Stimulated activated CD4-positive, alpha-beta T cell treated with anti-CD3 and anti-CD28 coated beads, TNF-alpha, amount 100 ng/mL, for 4 hours (primary cell): ENCODE results near the gene SORBS1.

Source experiments
- DNase-seq, 3 experiments: peaks; one replicate each; pipeline ENCODE4 v3.0.0-alpha.2; 2020; ENCODE audit warnings: low read depth in 3 of 3

SORBS1 gene

GRCh38 chr10:95540514-95541052, 20.6 kb downstream of the SORBS1 start:
- no peak for DNase-seq

GRCh38 chr10:95539560-95540284, 21.4 kb downstream of the SORBS1 start:
- DNase-seq = no peak

DNA sequence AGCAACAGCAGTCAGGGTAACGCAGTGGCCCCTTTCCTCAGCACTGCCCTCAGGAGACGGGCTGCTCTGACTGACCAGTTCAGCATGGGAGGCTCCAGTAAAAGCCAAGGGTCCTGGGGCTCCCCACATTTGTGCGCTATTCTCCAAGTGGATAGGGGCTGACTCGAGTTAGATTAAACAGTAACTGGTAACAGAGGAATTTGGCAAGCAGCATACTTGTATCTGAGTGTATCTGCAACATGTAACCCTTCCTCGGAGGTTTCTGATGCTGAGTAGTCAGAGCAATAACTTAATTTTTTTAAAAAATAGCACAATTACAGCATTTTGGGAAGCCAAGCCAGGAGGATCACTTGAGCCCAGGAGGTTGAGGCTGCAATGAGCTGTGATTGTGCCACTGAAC, 22.8 kb downstream of the SORBS1 start:
- DNase-seq = no peak

- no peak for DNase-seq
Measured at GRCh38 chr10:95537542-95537927, 23.6 kb downstream of the SORBS1 start.

DNA sequence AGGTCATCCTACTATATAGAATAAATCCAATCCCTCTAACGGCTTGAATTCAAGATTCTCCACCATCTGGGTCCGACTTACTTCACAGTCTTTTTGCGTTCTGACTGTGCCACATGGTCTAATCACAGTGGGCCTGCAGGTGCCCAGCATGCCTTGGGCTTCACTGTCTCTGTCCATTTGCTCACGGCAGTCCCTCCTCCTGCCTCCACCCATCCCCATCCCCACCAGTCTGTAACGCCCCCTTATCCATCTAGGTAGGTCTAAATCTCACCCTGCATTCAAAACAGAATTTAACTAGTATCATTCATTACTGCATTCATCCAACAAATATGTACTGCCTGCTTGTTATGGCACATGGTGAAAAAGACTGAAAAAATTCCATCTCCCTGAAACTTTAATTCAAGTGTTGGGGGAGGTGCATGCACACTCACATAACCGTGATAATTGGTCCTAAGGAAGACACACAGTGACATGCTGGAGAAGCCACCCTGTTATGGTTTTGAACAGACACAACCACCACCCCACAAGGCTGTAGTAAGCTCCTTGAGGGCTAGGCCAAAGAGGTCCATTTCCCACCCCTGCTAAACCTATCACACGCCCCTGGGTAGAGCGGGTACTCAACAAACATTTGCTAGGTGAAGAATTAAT, 24.2 kb downstream of the SORBS1 start:
- DNase-seq = no peak

DNA sequence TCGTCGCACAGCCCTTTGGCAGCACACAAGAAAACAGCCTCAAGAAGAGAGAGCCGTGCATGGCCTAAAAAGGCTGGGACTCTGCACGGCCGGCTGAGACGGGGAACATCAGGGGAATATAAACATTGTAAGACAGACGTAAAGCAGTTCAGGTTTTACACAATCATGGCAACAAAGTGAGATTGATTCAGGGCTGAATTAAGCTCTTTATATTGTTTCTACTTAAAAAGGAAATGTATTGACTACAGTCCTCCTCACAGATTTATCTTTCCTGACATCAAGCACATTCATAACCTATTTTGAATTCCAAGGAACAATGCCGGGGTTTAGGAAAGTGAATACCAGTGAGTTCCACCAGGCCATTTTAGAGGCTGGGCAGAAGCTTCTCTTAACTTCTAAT, 25.2 kb downstream of the SORBS1 start:
- DNase-seq = no peak

- no peak for DNase-seq
Measured at GRCh38 chr10:95535526-95535925, 25.6 kb downstream of the SORBS1 start.

DNA sequence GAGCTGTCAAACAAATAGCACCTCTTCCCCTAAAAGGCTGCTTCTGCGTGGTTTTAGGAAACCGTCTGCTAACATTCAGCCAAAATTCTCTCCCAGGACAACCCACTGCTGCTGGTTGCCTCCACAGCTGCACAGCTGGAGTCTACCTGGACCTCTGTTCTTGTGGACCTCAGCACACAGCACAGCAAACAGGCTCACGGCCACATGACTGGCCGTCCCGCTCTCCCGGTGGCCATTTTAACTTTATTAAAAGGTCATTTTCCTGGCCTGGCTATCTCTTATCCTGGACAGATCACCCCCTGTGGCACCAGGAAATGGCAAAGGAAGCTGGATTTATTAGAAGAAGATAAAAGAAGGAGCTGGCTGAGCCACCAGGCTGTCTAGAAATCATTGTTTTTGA, 27.6 kb downstream of the SORBS1 start:
- DNase-seq = no peak

DNA sequence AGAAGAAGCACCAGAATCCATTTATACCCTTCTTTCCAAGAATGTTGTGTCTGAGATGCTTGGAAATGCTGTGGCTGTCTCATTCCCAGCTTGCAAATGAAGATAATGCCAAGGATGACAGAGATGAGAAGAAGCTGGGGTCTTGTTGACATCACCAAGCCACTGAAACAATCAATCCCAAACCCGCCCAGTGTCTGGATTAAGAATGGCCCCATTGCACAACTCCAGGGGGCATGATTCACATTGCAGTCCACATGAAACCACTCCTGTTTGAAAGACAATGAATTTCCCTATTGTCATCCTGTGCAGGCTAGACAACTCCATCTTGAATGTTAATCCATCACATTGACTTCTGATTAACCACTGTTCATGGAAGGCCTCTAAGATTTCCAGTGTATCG, 28.6 kb downstream of the SORBS1 start:
- DNase-seq = no peak

DNA sequence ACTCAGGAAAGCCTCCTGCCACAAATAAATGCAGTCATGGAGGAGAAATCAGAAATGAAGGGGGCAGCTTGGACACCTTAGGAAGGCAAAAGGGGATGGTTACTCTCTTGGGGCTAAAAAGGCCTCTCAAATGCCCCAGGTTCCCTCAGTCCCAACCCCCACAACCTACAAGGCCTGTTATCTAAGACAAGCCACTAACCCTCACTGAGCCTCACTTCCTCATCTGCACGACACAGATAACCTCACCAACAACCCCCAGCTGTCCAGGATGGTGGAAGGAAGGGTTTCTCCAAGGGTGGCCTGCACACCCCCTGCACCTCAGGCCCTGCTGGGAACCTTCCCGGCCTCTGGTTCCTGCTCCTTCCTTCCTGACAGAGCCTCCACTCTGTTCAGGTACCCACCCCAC, 29.2 kb downstream of the SORBS1 start:
- no peak for DNase-seq

DNA sequence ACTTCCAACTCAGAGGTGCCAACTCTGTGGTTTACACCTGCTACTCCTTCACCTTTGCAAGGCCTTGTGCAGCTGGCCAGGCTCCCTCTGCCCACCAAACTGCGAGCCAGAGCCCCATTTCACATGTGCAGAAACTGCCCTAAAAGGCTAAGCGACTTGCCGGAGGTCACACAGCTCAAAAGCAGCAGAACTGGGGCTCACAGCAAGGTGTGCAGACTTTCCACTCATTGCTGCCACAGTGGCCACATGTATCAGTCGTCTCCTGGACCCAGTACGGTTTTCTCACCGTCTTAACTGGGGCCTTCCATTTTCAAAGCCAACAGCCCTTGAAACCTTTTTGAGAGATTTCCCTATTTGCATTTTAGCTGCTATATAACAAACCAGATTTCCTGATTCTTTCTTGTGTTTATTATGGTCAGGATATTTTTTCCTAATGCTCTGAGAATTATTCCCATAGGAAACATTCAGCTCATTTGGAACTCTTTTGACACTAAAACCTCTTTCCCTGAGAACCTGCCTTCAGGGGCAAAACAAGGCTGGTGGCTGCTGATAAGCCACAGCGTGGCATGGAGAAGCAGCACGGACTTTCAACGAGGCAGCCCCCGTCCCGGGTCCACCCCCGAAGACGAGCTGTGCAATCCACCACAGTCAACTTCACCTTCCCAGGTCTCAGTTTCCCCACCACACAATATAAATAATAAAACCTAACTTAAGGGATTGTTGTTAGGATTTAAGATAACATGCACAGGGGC, 29.9 kb downstream of the SORBS1 start:
- DNase-seq = no peak

DNA sequence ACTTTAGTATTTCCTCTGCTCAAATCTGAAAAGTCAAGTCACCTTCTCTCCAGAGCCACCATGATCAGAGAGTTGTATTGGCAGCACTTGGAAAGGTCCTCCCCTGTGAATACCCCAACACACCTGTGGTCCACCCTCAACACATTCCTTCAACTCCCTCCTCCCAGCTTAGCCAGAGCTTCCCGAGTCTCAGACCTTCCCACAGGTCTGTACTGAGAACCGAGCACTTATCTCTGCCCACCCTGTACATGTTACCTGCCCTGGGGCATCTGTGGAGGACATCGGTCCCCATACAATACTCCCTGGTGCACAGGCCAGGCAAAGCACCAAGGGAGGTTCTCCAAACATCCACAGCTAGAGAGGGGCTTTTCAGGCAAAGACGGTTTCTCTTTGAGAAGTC, 30.6 kb downstream of the SORBS1 start:
- no peak for DNase-seq

DNA sequence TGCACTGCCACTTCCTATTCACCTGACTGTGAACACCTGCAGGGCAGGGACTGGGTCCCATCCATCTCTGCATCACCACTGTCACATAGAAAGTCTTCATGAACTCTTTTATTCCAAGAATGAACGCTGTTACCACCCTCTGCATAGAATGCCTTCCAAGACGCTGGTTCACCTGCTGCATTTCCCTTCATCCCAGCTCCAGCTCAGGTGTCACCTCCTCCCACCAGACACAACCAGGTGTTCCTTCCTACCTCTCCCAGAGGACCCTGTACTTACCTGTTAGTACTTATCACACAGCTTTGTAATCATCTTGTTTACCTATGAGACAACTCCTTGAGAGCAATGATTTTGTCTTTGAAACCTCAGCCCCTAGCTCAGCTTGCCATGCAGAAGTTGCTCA, 31.1 kb downstream of the SORBS1 start:
- no peak for DNase-seq

GRCh38 chr10:95526044-95526443, 35.1 kb downstream of the SORBS1 start:
- no peak for DNase-seq

GRCh38 chr10:95525033-95525418, 36.1 kb downstream of the SORBS1 start:
- no peak for DNase-seq

GRCh38 chr10:95524358-95525032, 36.7 kb downstream of the SORBS1 start:
- DNase-seq = no peak

DNA sequence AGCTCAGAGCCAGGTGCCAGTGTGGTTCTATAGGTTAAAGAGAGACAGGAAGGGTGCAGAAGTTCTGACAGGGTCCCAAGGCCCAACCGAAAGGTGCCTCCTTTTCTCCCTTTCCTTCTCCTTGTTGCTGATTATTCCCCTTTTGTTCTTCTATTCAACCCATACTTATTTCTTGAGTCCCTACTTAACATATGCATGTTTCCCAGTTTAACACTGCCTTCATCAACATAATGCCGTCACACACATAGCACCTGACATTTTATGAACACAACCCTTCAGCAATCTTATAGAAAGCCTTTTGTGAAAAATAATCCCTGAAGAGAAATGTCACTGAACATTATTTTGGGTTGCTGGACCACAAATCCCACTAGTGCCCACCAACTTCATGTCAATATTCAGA, 39.1 kb downstream of the SORBS1 start:
- no peak for DNase-seq

- DNase-seq = no peak
Measured at GRCh38 chr10:95520617-95521016, 40.6 kb downstream of the SORBS1 start.

GRCh38 chr10:95518455-95519452, 42.4 kb downstream of the SORBS1 start:
- no peak for DNase-seq

DNA sequence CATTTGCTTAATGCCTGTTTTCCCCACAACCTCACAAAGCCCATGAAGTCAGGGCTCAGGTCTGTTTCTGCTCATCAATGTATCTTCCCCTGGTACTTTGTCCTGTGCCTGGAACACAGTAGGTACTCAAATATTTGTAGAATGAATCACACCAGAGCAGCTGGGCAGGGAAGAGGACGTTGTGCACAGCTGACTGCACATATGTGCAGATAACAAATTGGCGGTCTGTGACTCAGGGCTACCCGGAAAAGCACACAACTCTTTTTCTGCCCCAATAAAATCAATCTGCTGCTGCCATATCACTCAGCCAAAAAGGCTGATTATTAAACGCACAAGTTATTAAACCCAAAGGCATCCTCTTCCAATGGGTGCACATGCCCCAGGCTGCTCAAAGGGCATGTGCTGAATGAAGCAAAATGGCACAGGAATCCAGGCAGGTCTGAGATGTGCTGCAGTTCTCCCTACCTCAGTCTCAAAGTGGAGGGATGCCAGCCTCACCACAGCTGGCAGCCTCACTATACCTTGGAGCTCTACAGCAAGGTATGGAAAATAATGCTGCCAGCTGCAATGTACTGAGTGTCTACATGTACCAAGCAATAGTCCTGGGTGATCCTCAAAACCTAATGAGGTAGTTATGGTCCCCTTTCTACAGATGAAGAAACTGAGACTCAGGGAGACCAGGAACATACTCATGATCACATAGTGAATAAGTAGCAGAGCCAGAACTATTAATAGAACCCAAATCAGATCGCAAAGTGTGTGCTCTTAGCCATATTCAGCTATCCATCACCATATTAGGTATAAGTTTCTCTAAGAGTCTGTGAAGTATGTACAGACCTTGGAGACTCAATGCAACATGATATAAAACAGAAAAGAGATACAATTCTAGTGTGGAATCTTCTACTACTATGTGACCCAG, 43.4 kb downstream of the SORBS1 start:
- DNase-seq = no peak
